Cerebellar nuclear complex (tissue), 1 donor: ENCODE results near the gene DPY19L2.
A peak's percentile ranks its signal among the peaks of the same experiment; 100 is the strongest.
"Not testable (repeated sequence)": the region's sequence is repeated elsewhere in the genome, so short reads cannot be mapped to it uniquely, and the experiment has no call there.

ENCODE experiments used
- DNase-seq, 2 experiments: peaks; one replicate each; lab custom pipeline; 2025; lab: John Stamatoyannopoulos, UW

The DPY19L2 gene

DNA sequence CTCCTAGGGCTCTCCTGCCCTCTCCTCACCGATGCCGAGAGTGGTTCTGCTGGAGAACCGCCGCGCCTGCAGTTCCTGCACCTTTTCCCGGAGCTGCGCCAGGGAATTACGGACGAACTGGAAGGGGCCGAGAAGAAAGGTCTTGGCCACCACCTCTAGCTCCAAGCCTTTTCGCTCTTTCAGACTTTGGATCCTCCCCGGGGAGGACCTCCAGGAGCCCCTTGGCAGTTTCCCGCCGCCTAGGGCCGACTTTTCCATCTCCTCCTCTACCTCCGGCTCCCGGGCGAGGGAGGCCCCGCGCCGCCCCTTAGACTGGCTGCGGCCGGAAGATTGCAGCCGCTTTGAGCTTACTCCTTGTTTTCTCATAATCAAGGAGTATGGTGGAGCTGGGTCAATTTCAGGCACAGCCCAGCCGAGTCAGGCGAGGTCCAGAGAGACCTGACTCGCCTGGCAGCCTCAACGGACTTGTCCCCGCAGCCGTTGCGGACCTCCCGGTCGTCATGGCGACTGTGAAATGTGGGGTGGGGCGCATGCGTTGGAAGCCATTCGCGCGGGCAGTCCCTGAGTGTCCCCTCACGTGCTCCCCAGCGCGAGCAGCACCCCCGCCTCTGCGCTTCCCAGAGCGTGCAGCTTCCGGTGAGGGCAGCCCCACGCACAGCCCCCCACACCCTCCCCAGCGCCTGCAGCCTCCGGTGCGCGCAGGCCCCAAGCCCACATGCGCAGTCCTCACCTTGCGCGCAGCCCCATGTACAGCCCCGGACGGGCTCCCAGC, at the start of gene DPY19L2:
Gene DPY19L2 (minus strand): TSS at position 466 of the 772 bp plus-strand sequence. CDS start 100 bp downstream, at position 366.
- DNase-seq: peak; percentile 6 to 38

DNA sequence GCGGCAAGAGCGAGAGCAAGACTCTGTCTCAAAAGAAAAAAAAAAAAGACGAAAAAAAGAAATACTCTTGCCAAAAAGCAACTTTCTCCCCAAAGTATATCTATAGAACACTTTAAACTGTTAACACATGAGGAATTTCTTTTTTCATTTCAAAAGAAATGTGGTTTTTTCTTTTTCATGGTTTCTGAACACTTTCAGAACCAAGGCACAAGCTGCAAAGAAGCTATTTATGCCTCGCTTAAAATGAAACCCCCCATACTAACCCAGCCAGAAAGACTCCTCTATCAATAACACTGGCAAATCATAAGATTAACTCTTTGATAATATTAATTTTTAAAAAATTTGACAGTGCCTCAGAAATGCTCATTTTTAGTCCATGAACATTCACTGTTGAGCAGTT, 48.6 kb upstream of the DPY19L2 start:
- not testable (repeated sequence) for DNase-seq

GRCh38 chr12:63715107-63715625, 46.9 kb upstream of the DPY19L2 start:
- not testable (repeated sequence) for DNase-seq

DNA sequence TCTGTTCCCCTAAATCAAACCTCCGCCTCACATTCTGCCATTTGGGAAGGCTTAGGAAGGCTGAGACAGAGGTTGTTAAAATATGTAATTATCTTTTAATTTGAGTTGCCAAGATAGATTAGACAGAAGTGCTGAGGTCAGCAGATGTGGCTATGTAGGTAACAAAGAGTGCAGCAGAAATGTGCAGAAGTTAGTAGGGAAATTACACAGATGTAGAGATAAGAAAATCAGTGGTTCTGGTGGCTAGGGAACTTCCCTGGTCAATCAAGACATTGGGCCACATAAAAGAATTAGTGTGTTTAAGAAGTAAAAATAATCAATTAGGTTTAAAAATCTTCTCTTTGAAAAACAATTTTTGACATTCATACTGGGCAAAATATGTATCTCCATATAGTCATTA, 46.1 kb upstream of the DPY19L2 start:
- not testable (repeated sequence) for DNase-seq

- not testable (repeated sequence) for DNase-seq
These were observed 45.4 kb upstream of the DPY19L2 start for GRCh38 chr12:63713681-63714075.

DNA sequence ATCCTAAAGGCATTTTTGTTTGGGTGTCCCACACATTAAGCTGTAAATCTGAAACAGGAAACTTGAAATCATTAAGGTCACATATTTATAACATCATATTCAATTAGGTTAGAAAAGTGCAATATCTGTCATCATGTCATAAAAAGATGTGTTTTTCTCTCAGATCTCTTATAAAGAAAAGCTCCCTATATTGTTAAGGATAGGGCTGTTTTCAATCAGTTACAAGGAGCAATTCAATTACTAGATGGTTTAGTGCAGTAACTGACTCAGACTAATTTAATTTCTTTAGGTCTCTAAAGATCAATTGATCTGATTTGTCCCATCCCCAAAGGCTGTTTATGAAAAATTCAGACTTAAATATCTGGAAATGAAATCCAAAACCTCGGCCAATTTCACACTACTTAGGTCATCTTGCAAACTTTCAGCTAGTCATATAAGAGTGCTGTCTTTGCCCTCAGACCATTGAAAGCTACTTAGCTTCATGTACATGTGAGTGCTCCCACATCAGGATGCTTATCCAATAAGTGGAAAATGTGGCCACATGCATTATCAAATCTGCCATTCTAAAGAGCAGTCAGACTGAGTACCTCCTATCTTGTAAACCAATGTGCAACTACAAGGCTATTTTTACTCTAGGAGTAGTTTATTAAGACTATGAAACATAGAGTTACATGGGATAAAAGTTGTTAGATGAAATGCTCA, 44.8 kb upstream of the DPY19L2 start:
- DNase-seq: not testable (repeated sequence)

GRCh38 chr12:63712376-63712974, 44.2 kb upstream of the DPY19L2 start:
- DNase-seq: not testable (repeated sequence)

GRCh38 chr12:63711339-63711738, 43.0 kb upstream of the DPY19L2 start:
- DNase-seq: not testable (repeated sequence)

- no peak for DNase-seq
These were observed 38.0 kb upstream of the DPY19L2 start for GRCh38 chr12:63706336-63706735.

- DNase-seq: not testable (repeated sequence)
These were observed 31.5 kb upstream of the DPY19L2 start for GRCh38 chr12:63699678-63700382.

- not testable (repeated sequence) for DNase-seq
These were observed 30.7 kb upstream of the DPY19L2 start for GRCh38 chr12:63699011-63699410.

DNA sequence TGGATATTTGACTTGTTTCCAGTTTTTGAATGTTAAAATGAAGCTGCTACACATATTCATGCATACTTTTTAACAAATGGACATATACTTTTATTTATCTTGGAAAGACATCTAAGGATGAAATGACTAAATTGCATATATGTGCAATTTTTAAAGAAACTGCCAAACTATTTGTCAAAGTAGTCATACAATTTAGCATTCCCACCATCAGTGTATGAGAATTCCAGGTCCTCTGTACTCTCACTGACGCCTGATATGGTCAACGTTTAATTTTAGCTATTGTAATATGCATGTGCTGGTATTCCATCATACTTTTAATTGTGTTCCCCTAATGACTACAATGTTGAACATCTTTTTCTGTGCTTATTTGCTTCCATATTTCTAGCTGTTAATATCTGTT, 22.5 kb upstream of the DPY19L2 start:
- DNase-seq: not testable (repeated sequence)

DNA sequence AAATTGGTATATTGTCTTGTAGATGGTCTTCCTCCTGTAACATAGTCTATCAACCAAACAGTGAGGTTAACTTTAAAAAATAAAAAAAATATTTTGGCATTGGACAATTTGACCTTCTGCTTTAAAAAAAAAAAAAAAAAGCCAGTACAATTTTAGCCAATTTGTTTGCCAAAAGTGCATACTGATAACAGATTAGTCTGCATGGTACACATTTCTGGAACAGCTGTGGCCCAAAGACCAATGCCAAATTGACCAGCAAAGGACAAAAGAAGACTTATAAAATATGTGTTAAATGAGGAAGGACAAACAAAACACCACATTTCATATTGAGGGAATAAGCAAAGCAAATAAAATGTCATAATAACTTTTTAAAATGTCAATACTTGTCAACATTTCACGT, 20.8 kb upstream of the DPY19L2 start:
- not testable (repeated sequence) for DNase-seq

DNA sequence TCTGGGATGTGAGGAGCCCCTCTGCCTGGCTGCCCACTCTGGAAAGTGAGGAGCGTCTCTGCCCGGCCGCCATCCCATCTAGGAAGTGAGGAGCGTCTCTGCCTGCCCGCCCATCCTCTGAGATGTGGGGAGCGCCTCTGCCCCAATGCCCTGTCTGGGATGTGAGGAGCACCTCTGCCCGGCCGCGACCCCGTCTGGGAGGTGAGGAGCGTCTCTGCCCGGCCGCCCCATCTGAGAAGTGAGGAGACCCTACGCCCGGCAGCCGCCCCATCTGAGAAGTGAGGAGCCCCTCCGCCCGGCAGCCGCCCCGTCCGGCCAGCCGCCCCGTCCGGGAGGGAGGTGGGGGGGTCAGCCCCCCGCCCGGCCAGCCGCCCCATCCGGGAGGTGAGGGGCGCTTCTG, 18.3 kb upstream of the DPY19L2 start:
- not testable (repeated sequence) for DNase-seq

- DNase-seq: not testable (repeated sequence)
These were observed 17.5 kb upstream of the DPY19L2 start for GRCh38 chr12:63685789-63686188.

DNA sequence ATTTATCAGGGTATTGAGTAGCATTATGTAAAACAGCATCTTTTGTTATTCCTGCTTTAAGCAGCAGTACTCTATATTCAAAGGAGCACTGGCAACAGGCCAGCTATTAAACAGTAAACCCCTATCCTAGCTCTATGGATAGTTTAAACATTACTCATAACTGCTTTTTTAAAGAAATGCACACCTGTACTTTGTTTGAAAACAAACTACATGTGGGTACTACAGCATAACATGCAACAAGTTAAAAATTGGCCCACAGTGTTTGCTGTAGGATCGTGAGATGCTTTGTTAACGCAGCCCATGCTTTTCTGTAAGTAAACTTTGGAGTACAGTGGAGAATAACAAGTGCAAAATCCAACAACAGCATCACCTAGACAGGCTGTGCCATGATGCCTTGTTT, 14.3 kb upstream of the DPY19L2 start:
- not testable (repeated sequence) for DNase-seq

- not testable (repeated sequence) for DNase-seq
These were observed 12.5 kb upstream of the DPY19L2 start for GRCh38 chr12:63680758-63681157.

- DNase-seq: not testable (repeated sequence)
These were observed 4.3 kb upstream of the DPY19L2 start for GRCh38 chr12:63672550-63672949.

DNA sequence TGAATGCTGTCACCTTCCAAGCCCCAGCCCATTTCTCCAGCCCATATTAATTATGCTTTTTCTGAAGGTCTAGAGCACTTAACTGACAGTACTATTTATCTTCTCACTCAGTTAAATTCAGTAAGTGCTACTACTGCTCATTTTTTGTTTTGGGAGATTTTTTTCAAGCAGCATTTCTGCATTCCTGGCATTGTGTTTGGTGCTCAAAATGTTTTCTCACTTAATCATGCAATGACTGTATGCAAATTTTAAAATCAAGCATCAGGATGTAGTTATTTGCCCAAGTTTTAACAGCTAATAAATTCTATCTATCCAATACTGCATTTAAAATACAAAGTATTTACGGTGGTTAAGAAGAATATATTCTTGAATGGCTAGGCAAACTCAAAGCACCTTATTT, 1.6 kb upstream of the DPY19L2 start:
- not testable (repeated sequence) for DNase-seq

GRCh38 chr12:63669427-63669826, 1.1 kb upstream of the DPY19L2 start:
- not testable (repeated sequence) for DNase-seq

DNA sequence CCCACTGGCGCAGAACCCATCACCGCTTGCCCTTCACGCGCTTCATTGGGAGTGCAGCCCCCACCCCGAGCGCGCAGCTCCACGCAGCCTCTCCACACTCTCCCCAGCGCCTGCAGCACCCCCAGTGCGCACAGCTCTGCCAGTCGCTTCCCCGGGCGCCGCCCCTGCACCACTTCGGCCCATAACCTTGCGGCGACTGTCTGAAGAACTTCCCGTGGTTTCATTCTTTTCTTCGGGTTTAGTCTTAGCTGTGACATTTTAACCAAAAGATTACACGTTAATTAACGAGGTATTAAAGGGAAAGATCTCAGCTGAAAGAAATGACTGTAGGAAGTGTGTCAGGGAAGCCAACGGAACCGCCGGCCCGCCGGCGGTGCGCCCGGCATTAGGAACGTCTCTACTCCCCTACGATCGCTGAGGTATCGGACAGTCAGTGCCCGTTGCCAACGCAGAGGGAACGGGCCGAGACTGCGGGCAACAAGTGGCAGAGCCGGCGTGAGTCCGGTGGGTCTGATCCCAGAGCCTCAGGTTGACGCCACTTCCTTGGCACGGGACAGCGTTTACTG, 590 bp upstream of the DPY19L2 start:
- peak in 1 of 2 experiments; percentile 36 for DNase-seq
